Head of caudate nucleus (tissue), 42 donors: Measurements from ENCODE around the gene EMSY.

Source experiments
- DNase-seq, 42 donors: peaks; one replicate each; pipeline versions ENCODE4 v3.0.0 to v3.0.0-alpha.2; 2020 to 2021; ENCODE audit warnings: mixed read lengths in 7 of 42
- intact Hi-C: fragments of 100-400 bp; cut with DNase I; formaldehyde crosslinking; loops from one replicate; pipeline ENCODE4 v1.15.0; 2022

Gene EMSY

GRCh38 chr11:76501526-76502202 lies 56.8 kb downstream of the EMSY start:
- no peak for DNase-seq
- intact Hi-C loops: no loop called here

GRCh38 chr11:76506833-76507232 lies 62.0 kb downstream of the EMSY start:
- no peak for DNase-seq
- intact Hi-C loops: no loop called here

- intact Hi-C loops: no loop called here
- DNase-seq: no peak
These were observed 65.5 kb downstream of the EMSY start for GRCh38 chr11:76510060-76511047.

- no peak for DNase-seq
- intact Hi-C loops: no loop called here
These were observed 68.2 kb downstream of the EMSY start for GRCh38 chr11:76512851-76513653.

- DNase-seq: no peak
- intact Hi-C loops: no loop called here
These were observed 68.8 kb downstream of the EMSY start for GRCh38 chr11:76513654-76514034.

- intact Hi-C loops: no loop called here
- DNase-seq: no peak
These were observed 70.7 kb downstream of the EMSY start for GRCh38 chr11:76515494-76515893.

GRCh38 chr11:76523147-76523546 lies 78.3 kb downstream of the EMSY start:
- no peak for DNase-seq
- intact Hi-C loops: no loop called here

GRCh38 chr11:76523786-76524436 lies 79.1 kb downstream of the EMSY start:
- DNase-seq: no peak
- intact Hi-C loops: no loop called here

- no peak for DNase-seq
- intact Hi-C loops: no loop called here
These were observed 79.6 kb downstream of the EMSY start for GRCh38 chr11:76524461-76524860.

GRCh38 chr11:76524919-76525318 lies 80.1 kb downstream of the EMSY start:
- DNase-seq: no peak

GRCh38 chr11:76526878-76527277 lies 82.1 kb downstream of the EMSY start:
- intact Hi-C loops: no loop called here
- no peak for DNase-seq

More at GRCh38 chr11:76524919-76525318, 80.1 kb downstream of the EMSY start:
- intact Hi-C loops: no loop called here

- DNase-seq: no peak
- intact Hi-C loops: no loop called here
These were observed 97.6 kb downstream of the EMSY start for GRCh38 chr11:76542436-76542835.

GRCh38 chr11:76543006-76543703 lies 98.3 kb downstream of the EMSY start:
- intact Hi-C loops: no loop called here
- no peak for DNase-seq

- DNase-seq: no peak
- intact Hi-C loops: no loop called here
These were observed 106.0 kb downstream of the EMSY start for GRCh38 chr11:76550781-76551180.

- no peak for DNase-seq
- intact Hi-C loops: no loop called here
These were observed 106.6 kb downstream of the EMSY start for GRCh38 chr11:76551400-76551799.

GRCh38 chr11:76552987-76553386 lies 108.2 kb downstream of the EMSY start:
- DNase-seq: no peak
- intact Hi-C loops: no loop called here

- DNase-seq: no peak
These were observed 109.0 kb downstream of the EMSY start for GRCh38 chr11:76553554-76554476.

More at GRCh38 chr11:76553554-76554476, 109.0 kb downstream of the EMSY start:
- intact Hi-C loops: no loop called here
